Left renal cortex interstitium (tissue), 4 donors: ENCODE data around the gene HEMK1. TPM values are rescaled to one million over a fixed set of nuclear protein-coding genes. Genes with fewer than 3 reads are reported as not detected.

Experiments
- DNase-seq, 4 donors: peaks; one replicate each; pipeline ENCODE4 v3.0.0-alpha.2; 2013; ENCODE audit warnings: low read depth in 4 of 4, low spot score in 2 of 4, missing footprints in 1 of 4
- polyA plus RNA-seq, 4 donors: library from polyadenylated mRNA; unstranded; fragments of 120-200 nt; gene quantifications; one replicate each; pipeline ENCODE4 v1.2.1, GENCODE V29; 2013; ENCODE audit not compliant: insufficient read length in 4 of 4

The HEMK1 gene
- polyA plus RNA-seq, 4 donors = 18.7 to 32.1 (median 25.6) TPM

DNA sequence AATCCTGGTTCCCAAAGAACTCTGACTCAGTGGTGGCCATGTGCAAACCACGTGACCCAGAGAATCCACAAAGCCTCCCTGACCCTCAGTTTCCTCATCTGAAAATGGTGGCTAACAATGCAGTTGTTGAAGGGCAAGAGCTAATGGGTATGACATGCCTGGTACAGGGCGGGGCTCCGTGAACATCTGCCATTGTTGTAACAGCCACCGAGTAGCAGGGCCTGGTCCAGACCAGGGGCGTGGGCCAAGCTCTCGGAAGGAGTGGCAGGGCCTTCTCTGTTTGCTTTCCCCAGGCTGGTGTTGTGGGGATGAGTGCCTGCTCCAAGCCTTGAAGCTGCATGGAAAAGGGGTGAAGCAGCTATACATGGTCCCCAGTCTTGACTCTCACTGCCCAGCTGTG lies 61.1 kb downstream of the HEMK1 start:
- DNase-seq = no peak

DNA sequence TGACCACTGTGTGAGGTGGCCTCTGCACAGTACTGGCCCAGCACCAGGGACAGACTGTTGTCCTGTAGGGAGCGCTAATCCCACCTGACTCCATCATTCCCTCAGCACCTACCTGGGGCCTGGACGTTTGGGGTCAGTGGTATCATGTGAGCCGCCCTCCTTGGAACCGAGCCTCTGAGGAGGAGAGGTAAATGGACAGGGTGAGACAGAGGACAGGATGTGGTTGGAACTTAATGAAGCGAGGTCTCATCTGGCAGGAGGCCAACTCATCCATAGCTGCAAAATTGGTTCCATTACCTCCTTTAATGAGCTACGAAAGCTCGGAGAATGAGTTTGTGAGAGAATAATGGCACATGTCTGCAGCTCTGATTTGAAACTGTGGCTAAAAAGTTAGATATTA lies 61.6 kb downstream of the HEMK1 start:
- DNase-seq = no peak

DNA sequence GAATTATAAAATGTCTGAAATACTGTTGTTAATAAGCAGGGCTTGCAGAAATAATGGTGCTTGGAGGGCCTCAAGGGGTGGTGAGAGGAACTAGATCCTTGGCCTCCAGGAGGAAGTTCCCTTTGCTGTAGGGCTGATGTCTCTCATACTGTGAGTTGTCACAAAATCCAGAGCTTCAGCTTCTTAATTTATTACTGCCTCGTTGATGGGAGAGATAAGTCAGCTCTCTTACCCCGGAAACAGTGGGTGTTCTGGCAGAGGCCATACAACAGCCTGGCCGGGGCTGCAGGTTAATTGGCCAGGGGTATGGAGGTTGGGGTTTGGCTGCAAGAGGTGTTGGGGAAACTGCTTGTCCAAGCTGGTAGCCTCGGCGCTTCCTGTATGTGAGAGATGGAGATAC lies 63.1 kb downstream of the HEMK1 start:
- DNase-seq = no peak

DNA sequence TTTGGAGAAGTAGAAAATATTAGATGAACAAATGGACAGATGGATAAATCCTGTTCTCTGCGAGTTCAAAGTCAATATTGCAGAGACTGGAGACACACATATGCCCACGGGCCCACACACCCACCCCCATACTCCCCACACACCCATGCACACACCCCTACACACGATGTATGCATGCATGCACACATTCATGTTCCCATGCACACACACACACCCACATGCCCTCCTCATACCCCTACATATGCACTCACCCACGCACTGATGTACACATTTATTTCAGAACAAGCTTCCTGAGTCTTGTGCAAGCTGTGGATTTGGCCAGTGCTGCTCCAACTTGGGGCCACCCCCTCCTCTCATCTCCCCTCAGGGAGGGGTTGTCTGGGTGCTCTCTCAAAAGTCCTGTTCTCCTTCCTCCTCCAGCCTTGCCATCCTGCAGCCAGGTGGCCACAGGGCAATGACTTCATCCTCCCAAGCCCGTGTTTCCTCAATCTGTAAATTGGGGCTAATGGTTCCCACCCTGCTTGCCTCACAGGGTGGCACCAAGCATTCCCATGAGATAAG lies 64.0 kb downstream of the HEMK1 start:
- DNase-seq = no peak

DNA sequence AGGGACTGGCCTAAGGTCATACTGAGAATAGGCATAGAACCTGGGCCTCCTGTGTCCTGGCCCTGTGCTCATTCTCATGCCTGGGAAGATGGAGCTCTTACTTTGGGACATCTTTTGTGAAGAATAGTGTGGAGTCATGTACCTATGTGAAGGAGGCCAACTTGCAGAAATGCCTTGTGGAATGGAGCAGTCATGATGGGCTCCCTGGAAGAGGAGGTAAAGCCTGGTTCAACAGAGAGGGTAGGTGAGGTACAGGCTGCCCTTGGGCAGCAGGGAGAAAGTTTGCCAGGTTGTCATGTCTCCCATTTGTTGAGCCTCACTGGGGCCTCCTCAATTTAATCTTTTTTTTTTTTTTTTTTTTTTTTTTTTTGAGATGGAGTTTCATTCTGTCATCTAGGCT lies 65.7 kb downstream of the HEMK1 start:
- DNase-seq = no peak

DNA sequence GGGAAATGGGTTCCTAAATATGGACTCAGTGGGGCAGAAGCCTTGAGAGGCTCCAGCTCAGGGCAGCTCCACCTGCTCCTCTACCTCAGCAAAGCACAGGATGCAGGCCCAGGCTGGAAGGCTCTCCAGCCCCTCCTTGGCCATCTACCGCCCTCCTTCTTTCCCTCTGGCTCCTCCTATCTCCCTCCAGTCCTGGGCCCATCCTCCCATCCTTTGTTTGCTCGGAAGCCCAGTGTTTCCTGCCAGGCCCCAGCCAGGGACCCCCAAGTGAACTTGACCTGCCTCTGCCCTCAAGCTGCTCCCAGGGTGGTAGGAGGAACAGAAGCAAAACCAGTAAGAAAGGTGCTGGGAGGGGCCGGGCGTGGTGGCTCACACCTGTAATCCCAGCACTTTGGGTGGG lies 67.7 kb downstream of the HEMK1 start:
- DNase-seq = no peak

DNA sequence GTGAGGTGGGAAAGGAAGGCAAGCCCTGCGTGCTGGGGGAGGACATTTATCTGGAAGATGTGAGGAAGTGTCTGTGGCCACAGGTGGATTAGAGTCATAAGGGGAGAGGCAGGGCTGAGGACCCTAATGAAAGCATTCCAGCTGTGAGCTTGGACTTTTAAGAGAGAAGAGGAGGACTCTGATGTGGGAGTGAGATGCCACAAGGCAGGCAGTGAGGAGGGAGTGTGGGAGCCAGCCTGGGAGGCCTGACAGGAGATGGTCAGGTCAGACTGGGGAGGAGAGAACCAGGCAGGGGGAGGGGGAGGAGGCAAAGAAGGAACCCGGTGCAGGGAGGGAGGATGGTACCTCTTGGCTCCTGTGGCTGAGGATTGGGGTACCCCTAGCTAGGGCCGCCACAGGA lies 68.6 kb downstream of the HEMK1 start:
- DNase-seq = no peak

DNA sequence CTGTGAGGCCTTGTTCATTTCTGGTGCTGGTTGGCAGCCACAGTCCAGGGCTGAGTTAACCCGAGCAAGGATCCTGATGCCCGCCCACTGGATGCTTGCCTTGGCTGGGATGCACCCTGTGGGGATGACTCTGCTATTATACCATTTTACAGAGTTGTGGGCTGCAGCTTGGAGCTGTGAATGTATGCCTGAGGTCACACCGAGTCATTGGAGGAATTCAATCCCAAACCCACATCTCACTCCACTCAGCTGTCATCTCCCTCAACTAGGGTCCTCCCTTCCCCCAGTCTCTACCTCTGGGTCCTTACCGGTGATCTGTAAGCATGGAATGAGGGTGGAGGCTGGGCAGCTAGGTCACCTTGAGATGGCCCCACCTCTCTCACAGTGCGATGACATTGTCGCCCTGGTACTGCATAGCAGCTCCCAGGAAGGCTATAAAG lies 69.8 kb downstream of the HEMK1 start:
- DNase-seq = no peak

DNA sequence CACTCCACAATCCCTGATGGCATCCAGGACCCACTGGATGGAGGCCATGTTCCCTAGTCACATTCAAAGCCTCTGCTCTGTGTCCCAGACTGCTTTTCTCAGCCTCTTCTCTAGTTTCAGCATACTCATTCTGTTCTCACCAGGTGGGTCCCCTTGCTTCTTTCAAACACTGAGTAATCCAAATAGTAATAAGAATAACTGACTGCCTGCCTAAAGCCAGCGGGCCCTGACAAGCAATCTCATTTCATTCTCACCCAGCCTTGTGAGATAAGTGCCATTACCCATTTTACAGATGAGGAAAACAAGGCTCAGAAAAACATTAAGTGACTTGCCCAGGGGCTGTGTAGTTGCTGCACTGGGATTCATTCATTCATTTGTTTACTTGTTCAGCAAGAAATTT lies 73.1 kb downstream of the HEMK1 start:
- DNase-seq = no peak

DNA sequence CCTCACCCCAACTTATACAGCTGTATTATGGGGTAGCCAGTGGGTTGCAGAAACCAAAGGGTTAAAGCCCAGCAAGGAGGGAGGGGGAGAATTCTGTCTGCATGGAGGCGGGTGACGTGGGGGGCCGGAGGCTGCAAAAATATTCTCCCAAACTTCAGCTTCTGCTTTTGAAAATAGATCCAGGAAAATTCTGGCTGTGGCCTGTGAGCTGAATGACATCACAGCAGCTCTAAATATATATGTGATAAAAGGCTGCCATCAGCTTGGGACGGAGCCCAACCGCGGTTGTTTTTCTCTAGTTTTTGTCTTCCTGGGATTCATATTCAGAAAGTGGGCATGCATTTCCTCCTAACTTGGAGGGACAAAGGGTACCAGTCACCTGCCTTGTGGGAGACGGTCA lies 75.2 kb downstream of the HEMK1 start:
- no peak for DNase-seq

DNA sequence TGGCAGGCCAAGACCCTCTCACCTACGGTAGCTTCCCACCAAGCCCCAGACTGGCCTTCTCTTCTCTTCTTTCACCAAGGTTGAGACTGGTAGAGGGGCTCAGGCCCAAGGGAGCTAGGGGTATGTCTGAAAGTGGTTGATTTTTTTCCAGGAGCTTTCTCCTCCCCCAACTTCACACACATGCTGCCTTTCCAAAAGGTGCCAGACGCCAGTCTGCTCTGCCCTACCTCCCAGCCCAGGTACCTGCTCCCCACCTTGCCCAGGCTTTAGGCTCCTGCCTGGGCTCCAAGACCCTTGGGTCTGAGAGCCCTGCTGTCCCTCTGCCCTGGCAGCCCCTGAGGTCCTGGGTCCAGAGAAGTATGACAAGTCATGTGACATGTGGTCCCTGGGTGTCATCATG lies 76.1 kb downstream of the HEMK1 start:
- no peak for DNase-seq

Other genes starting within 250 kb of the HEMK1 start
- gene HYAL2, start 246.8 kb upstream of the HEMK1 start, polyA plus RNA-seq = 100 to 1,000 TPM in 1 of 4 donors, 10 to 100 TPM in 3; 63.2 to 101 (median 74.4) TPM
- 10 to 100 TPM; 23.8 to 32.6 (median 25.6) TPM for gene TUSC2, start 241.3 kb upstream of the HEMK1 start, polyA plus RNA-seq
- gene RASSF1, start 228.7 kb upstream of the HEMK1 start, polyA plus RNA-seq = 10 to 100 TPM; 16.7 to 22.7 (median 21.2) TPM
- 1 to 10 TPM; 3.1 to 5.1 (median 4.4) TPM for gene ZMYND10, start 223.8 kb upstream of the HEMK1 start, polyA plus RNA-seq
- gene NPRL2, start 218.7 kb upstream of the HEMK1 start, polyA plus RNA-seq = 10 to 100 TPM; 30.1 to 33.1 (median 32.2) TPM
- gene CYB561D2, start 218.7 kb upstream of the HEMK1 start, polyA plus RNA-seq = 10 to 100 TPM; 13.7 to 17.7 (median 15.0) TPM
- gene TMEM115, start 210.0 kb upstream of the HEMK1 start, polyA plus RNA-seq = 10 to 100 TPM; 33.8 to 52.1 (median 42.6) TPM
- 10 to 100 TPM; 13.3 to 18.6 (median 16.3) TPM for gene CACNA2D2, start 65.9 kb upstream of the HEMK1 start, polyA plus RNA-seq
- 10 to 100 TPM; 15.4 to 20.8 (median 17.4) TPM for gene C3orf18, start 1.8 kb upstream of the HEMK1 start, polyA plus RNA-seq
- gene CISH, start 42.3 kb downstream of the HEMK1 start, polyA plus RNA-seq = 10 to 100 TPM; 31.8 to 36.3 (median 36.2) TPM
- gene MAPKAPK3, start 47.6 kb downstream of the HEMK1 start, polyA plus RNA-seq = 10 to 100 TPM; 55.1 to 63.3 (median 58.3) TPM
- gene DOCK3, start 105.4 kb downstream of the HEMK1 start, polyA plus RNA-seq = 1 to 10 TPM in 3 of 4 donors, under 1 TPM in 1; 0.78 to 2.2 (median 1.7) TPM